ENCODE data around the gene SLC4A2. TPM values are rescaled to one million over a fixed set of nuclear protein-coding genes. Genes with fewer than 3 reads are reported as not detected.

Gene SLC4A2
- total RNA-seq, 1 donor, result 41.5 TPM

- peak in 1 of 3 donors; percentile 18 for DNase-seq (ENCODE audit: low read depth in 2 of 3, low spot score in 2 of 3)
Observed at GRCh38 chr7:151088019-151088855, 28.8 kb downstream of the SLC4A2 start.

GRCh38 chr7:151088856-151089699, 29.7 kb downstream of the SLC4A2 start:
- DNase-seq (ENCODE audit: low read depth in 2 of 3, low spot score in 2 of 3), result peak in 2 of 3 donors; percentile 85 to 92

- no peak for DNase-seq (ENCODE audit: low read depth in 2 of 3, low spot score in 2 of 3)
Observed at GRCh38 chr7:151089893-151090730, 30.7 kb downstream of the SLC4A2 start.

DNA sequence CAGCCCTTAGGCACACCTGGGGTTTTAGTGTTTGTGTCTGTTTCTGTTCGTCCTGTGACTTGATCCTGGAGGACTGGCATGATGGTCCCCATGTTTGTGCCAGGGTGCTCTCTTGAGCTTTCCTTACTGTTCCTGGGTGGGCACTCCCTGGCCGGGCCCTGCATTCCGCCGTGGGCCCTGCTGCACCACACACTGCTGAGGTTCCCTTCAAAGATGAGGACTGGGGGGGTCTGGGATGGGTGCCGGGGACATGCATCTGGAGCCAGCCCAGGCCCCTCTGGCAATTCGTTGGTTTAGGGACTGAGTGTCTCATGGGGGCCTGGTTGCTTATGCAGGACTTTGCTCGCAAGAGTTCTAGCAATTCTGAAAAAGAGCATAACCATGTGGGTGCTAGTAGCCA, 31.6 kb downstream of the SLC4A2 start:
- DNase-seq (ENCODE audit: low read depth in 2 of 3, low spot score in 2 of 3), result no peak

DNA sequence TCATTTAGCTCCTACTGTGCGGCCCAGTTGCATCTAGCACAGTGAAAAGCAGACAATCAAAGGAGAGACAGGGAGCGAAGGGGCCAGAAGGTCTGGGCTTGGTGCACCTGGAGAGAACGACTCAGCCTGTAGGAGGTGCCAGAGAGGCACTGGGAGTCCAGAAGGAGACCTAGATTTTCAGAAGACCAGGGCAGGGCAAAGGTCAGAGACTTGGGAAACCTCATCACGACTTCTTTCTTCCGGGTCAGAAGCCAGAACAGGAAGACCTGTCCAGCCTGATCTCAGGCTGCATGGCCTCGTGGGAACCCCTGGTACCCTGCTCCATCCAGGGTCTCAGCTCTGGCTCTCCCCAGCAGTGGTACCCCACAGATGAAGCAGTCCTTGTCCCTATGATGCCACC, 32.0 kb downstream of the SLC4A2 start:
- peak in 2 of 3 donors; percentile 23 to 48 for DNase-seq (ENCODE audit: low read depth in 2 of 3, low spot score in 2 of 3)

DNA sequence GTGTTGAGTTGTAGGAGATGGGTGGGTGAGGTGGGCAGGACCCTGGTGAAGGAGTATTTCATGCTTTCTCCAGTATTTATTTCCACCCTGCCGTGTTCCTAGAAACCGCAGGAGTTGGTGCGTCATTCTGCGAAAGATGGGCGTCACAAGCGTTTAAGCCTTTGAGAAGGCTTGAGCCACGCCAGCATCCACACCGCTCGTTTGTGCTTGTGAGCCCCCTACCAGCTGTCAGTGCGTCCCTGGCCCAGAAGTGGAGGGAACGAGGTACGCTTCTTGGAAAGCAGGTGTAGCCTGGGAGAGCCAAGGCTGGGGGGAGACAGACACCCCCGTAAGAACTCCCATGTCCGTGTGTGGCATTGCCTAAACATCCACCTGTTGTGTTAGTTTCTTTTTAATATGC, 32.6 kb downstream of the SLC4A2 start:
- no peak for DNase-seq (ENCODE audit: low read depth in 2 of 3, low spot score in 2 of 3)

GRCh38 chr7:151093748-151094147, 34.4 kb downstream of the SLC4A2 start:
- no peak for DNase-seq (ENCODE audit: low read depth in 2 of 3, low spot score in 2 of 3)

- no peak for DNase-seq (ENCODE audit: low read depth in 2 of 3, low spot score in 2 of 3)
Observed at GRCh38 chr7:151094675-151095074, 35.3 kb downstream of the SLC4A2 start.

DNA sequence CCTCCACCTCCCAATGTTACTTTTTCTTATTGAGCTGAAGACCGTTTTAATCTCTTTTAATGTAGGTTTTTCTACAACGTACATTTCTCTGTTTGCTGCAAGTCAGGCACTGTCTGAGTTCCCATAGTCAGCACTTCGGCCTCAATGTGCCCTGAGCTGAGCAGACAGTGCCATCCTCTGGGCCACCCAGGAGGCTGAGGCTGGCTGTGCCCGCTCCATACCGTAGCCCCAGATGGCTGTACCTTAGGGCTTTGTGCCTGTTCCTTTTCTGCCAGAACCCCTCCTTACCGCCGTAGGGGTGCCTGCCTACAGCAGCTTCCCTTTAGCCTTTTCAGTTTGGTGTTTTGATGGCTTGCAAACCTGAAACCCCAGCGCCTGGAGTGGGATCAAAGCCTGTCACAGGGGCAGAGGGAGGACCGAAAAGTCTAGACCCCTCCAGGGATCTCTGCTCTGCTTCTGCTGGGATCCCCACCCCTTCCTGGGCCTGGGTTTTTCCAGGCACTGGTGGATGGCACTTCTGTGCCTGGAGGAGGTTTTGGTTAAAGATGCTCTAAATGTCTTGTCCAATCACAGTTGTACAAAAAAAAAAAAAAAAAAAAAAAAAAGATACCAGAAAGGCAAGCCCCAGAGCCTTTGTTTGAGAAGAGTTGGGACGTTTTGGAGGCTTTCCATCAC, 35.9 kb downstream of the SLC4A2 start:
- DNase-seq (ENCODE audit: low read depth in 2 of 3, low spot score in 2 of 3), result no peak

GRCh38 chr7:151095828-151096475, 36.6 kb downstream of the SLC4A2 start:
- DNase-seq (ENCODE audit: low read depth in 2 of 3, low spot score in 2 of 3), result no peak

- DNase-seq (ENCODE audit: low read depth in 2 of 3, low spot score in 2 of 3), result no peak
Observed at GRCh38 chr7:151099486-151100211, 40.3 kb downstream of the SLC4A2 start.

DNA sequence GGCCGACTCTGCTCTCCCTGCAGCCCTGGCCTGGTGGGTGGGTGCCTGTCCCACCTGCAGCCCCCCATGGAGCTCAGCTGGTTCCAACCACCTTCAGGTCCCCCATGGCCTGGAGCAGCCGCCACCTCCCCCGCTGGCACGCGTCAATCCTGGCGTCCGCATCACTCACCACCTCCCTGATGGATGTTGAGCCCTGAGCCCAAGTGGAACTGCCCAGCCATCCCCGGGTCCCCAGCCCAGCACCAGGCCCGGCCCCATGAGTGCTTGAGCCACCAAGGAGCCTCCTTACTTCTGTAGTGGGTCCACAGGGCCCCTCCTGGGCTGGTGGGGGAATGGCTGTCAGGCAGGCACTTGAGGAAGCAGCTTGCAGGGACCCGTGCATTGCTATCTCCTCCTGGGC, 41.5 kb downstream of the SLC4A2 start:
- no peak for DNase-seq (ENCODE audit: low read depth in 2 of 3, low spot score in 2 of 3)

DNA sequence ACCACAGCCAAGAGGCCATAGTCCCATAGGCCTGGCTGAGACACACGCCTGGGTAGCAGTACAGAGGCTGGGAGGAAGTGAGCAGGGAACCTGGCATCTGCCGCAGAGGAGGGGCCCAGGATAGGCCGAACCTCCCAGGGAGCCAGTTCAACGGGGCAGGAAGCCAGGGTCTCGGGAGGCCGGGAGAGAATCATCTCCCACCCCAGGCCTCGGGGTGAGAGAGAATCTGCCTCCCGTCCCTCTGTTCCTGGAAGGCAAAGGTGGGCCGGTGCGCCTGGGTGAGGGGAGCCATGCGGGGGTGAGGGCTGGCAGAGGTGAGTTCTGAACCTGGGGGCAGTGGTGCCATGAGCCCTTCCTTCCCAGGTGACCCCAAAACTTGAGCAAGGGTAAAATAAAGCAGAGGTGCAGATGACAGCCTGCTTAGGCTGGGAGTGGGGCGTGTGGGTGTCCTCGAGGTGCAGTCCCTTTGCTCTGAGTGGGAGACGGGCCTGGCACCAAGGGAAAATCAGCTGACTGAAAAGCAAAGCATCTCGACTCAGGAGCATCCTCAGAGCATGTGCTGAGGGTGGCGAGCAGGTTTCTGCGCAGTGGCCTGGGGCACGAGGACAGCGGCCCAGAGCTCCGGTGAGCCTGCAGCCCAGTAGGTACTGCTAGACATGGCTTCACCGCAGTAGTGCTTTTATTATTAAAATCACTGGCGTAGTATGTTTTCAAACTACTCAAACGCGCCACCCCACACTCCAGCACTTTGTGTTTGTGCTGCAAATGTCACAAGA, 42.4 kb downstream of the SLC4A2 start:
- no peak for DNase-seq (ENCODE audit: low read depth in 2 of 3, low spot score in 2 of 3)

- no peak for DNase-seq (ENCODE audit: low read depth in 2 of 3, low spot score in 2 of 3)
Observed at GRCh38 chr7:151102991-151103390, 43.6 kb downstream of the SLC4A2 start.

DNA sequence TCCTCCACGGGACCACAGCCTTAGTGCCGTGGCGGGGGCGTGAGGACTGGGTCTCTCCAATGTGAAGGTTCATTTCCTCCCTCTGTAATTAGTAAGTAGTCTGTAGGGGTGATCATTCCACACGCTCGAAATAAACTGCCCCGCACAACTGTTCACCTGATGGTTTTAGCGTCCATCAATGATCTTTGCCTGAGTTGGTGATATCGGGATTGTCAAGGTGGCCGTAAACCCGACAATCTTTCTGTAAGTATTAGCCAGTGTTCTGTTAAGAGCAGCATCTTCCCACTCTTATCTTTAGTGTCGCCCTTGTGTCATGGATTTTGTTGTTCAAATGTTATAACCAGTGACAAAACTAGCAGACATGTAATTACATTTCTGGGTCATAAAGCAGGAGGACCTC, 44.6 kb downstream of the SLC4A2 start:
- no peak for DNase-seq (ENCODE audit: low read depth in 2 of 3, low spot score in 2 of 3)

DNA sequence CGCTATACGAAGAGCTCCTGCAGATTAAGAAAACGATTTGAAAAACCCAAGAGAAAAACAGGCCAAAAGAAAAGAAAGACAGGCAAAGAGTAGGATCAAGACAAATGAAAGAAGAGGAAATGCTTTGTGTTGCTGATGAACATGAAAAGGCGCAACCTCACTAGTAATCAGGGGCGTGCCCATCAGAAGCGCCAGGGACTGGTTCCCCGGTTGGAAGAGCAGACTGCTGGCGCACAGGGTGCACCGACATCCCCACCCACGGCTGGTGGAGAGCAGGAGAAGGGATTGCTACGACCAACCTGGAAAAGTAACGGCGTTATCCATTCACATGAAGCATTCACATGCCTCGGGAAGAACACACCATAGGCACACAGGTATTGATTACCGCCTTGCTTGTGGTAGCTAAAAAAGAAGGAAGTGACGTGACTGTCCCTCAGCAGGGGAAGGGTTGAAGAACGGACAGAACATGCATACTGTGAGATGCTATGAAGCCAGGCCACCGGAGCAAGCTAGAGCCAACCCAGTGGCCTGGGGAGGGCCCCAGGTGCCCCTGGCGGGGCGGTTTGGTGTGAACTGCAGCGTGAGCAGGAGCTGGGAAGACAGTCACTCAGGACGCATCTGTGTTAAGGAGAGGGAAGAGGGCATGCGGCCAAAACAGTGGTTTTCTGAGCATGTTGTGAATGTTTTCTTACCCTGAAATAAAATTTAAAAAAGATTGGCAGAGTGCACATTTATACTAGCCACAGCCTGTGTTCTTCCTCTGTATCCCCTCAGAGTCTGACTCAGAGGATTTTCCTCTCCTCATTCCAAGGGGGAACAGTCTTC, 45.2 kb downstream of the SLC4A2 start:
- peak in 2 of 3 donors; percentile 52 to 73 for DNase-seq (ENCODE audit: low read depth in 2 of 3, low spot score in 2 of 3)

- DNase-seq (ENCODE audit: low read depth in 2 of 3, low spot score in 2 of 3), result no peak
Observed at GRCh38 chr7:151107882-151108281, 48.5 kb downstream of the SLC4A2 start.

Measured in hematopoietic multipotent progenitor cell (in vitro differentiated cells).